ENCODE measurements around the gene TIMM44.
A peak's percentile ranks its signal among the peaks of the same experiment; 100 is the strongest.

TIMM44 gene

GRCh38 chr19:7905859-7906258, 37.6 kb downstream of the TIMM44 start:
- no peak for DNase-seq
- no peak for TF ChIP-seq GATA1 (IDR thresholded peaks at IDR 0.05; ENCODE audit: low read depth, low read length)
- no peak for TF ChIP-seq POLR2A (IDR thresholded peaks at IDR 0.05; ENCODE audit: low read length)

- no peak for TF ChIP-seq POLR2A (IDR thresholded peaks at IDR 0.05; ENCODE audit: low read length)
- TF ChIP-seq GATA1 (IDR thresholded peaks at IDR 0.05; ENCODE audit: low read depth, low read length): no peak
- DNase-seq: no peak
Observed at GRCh38 chr19:7905268-7905667, 38.2 kb downstream of the TIMM44 start.

DNA sequence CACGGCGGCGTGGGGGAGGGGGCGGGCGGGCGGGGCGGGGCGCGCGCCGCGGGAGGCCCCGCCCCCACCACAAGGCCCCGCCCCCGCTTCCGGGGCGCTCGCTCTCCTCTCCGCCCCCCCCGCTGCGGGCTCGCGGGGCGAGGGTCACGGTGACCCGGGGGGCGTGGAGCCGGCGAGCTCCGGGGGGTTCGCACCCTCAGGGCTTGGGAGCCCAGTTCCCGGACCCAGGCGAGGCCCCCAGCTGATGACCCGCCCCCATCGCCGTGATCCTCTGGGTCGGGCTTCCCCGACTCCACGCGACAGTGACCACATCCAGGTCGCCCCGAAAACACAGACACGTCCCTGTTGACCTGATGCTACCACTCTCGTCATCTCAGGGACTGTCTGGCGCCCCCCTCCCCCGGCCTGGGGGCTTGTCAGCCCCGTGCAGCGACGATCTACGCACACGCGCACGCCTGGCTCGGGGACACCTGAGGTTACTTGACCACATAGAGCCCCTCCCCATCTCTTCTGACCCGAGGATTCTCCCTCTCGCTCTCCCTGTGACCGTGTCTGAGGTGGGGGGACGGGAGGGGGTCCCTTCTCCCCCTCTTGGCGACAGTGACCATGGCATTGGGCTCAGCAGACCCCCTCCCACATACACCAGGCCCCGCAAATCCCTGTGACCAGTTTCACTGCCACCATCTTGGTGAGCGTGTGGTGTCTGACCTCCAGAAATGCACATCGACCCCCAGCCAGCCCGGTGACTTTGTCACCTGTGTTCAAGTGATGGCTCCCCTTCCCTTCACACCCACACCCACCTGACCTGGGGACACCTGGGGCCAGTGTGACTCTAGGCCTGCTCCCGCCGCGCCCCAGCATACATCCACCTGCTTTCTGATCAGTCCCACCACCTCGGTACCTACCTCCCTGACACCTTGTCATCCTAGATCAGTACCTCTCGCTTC, 39.1 kb downstream of the TIMM44 start:
- TF ChIP-seq GATA1 (IDR thresholded peaks at IDR 0.05; ENCODE audit: low read depth, low read length) (no peak), POLR2A (IDR thresholded peaks at IDR 0.05; ENCODE audit: low read length) (no peak)
- no peak for DNase-seq

GRCh38 chr19:7903244-7904073, 40.0 kb downstream of the TIMM44 start, which contains the start of gene MAP2K7:
TSS of gene MAP2K7 (plus strand) at chr19:7903877. CDS start at chr19:7903945, 68 bp downstream.
- DNase-seq: peak; percentile 100
- TF ChIP-seq GATA1 (IDR thresholded peaks at IDR 0.05; ENCODE audit: low read depth, low read length) (no peak), POLR2A (IDR thresholded peaks at IDR 0.05; ENCODE audit: low read length) (peak; percentile 89)

GRCh38 chr19:7902796-7903243, 40.6 kb downstream of the TIMM44 start:
- TF ChIP-seq POLR2A (IDR thresholded peaks at IDR 0.05; ENCODE audit: low read length) (no peak), GATA1 (IDR thresholded peaks at IDR 0.05; ENCODE audit: low read depth, low read length) (no peak)
- DNase-seq: no peak

DNA sequence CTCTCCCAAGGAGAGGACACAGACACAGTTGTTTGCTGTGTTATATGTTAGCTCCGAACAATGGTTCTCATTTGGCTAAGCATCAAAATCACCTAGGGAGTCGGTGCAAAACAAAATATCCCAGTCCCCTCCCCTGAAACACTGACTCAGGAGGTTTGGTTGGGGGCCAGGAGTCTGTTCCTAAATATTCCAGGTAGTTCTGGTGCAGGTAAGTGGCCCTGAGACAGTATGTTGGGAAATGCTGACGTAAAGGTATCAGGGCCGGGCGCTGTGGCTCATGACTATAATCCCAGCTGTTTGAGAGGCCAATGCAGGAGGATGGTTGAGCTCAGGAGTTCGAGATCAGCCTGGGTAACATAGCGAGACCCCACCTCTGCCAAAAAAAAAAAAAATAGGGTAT, 42.1 kb downstream of the TIMM44 start:
- TF ChIP-seq POLR2A (IDR thresholded peaks at IDR 0.05; ENCODE audit: low read length) (no peak), GATA1 (IDR thresholded peaks at IDR 0.05; ENCODE audit: low read depth, low read length) (no peak)
- no peak for DNase-seq

DNA sequence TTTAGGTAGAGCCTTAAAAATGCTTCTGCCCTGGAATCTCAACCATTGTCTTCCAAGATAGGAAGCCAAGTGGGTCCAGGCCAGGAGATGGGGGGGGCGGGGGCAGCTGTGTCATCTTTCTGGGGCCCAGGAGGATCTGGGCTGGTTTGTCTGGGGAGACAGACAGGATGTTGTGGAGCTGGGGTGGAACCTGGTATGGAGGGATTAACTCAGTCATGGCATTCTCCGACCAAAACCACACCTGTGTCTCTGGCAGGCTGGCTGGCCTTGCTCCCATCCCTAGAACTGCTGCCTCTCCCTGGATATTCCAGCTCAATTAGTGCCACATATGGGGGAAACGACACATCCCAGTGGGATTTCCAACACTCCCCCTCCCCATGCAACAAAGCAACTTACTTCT, 42.5 kb downstream of the TIMM44 start:
- no peak for TF ChIP-seq POLR2A (IDR thresholded peaks at IDR 0.05; ENCODE audit: low read length)
- DNase-seq: no peak

DNA sequence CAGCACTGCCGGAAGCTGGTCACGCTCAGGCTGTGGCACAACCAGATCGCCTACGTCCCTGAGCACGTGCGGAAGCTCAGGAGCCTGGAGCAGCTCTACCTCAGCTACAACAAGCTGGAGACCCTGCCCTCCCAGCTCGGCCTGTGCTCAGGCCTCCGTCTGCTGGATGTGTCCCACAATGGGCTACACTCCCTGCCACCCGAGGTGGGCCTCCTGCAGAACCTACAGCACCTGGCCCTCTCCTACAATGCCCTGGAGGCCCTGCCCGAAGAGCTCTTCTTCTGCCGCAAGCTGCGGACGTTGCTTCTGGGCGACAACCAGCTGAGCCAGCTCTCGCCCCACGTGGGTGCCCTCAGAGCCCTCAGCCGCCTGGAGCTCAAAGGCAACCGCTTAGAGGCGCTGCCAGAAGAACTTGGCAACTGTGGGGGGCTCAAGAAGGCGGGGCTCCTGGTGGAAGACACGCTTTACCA, 43.0 kb downstream of the TIMM44 start:
- TF ChIP-seq GATA1 (IDR thresholded peaks at IDR 0.05; ENCODE audit: low read depth, low read length): no peak
- no peak for TF ChIP-seq POLR2A (IDR thresholded peaks at IDR 0.05; ENCODE audit: low read length)
- no peak for DNase-seq

DNA sequence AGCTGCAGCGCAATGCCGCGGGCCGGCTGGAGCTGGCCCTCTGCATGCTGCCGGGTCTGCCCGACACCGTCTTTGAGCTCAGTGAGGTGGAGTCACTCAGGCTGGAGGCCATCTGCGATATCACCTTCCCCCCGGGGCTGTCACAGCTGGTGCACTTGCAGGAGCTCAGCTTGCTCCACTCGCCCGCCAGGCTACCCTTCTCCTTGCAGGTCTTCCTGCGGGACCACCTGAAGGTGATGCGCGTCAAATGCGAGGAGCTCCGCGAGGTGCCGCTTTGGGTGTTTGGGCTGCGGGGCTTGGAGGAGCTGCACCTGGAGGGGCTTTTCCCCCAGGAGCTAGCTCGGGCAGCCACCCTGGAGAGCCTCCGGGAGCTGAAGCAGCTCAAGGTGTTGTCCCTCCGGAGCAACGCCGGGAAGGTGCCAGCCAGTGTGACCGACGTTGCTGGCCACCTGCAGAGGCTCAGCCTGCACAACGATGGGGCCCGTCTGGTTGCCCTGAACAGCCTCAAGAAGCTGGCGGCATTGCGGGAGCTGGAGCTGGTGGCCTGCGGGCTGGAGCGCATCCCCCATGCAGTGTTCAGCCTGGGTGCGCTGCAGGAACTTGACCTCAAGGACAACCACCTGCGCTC, 43.6 kb downstream of the TIMM44 start:
- TF ChIP-seq POLR2A (IDR thresholded peaks at IDR 0.05; ENCODE audit: low read length): no peak
- TF ChIP-seq GATA1 (IDR thresholded peaks at IDR 0.05; ENCODE audit: low read depth, low read length): no peak
- no peak for DNase-seq

GRCh38 chr19:7898967-7899366, 44.5 kb downstream of the TIMM44 start:
- TF ChIP-seq GATA1 (IDR thresholded peaks at IDR 0.05; ENCODE audit: low read depth, low read length) (no peak), POLR2A (IDR thresholded peaks at IDR 0.05; ENCODE audit: low read length) (no peak)
- DNase-seq: no peak

DNA sequence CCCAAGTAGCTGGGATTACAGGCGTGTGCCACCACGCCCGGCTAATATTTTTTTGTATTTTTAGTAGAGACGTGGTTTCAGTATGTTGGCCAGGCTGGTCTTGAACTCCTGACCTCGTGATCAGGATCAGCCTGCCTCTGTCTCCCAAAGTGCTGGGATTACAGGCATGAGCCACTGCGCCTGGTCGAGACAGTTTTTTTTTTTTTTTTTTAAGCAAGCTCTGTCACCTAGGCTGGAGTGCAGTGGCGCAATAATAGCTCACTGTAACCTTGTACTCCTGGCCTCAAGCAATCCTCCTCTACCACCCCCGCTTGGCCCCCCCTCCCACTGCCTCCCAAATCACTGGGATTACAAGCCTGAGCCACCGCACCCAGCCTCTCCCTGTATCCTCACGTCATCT, 46.2 kb downstream of the TIMM44 start:
- no peak for TF ChIP-seq GATA1 (IDR thresholded peaks at IDR 0.05; ENCODE audit: low read depth, low read length)
- no peak for TF ChIP-seq POLR2A (IDR thresholded peaks at IDR 0.05; ENCODE audit: low read length)
- no peak for DNase-seq

- TF ChIP-seq GATA1 (IDR thresholded peaks at IDR 0.05; ENCODE audit: low read depth, low read length) (no peak), POLR2A (IDR thresholded peaks at IDR 0.05; ENCODE audit: low read length) (no peak)
- no peak for DNase-seq
Observed at GRCh38 chr19:7895565-7895964, 47.9 kb downstream of the TIMM44 start.

GRCh38 chr19:7894612-7895309, 48.7 kb downstream of the TIMM44 start:
- TF ChIP-seq POLR2A (IDR thresholded peaks at IDR 0.05; ENCODE audit: low read length) (no peak), GATA1 (IDR thresholded peaks at IDR 0.05; ENCODE audit: low read depth, low read length) (no peak)
- no peak for DNase-seq

DNA sequence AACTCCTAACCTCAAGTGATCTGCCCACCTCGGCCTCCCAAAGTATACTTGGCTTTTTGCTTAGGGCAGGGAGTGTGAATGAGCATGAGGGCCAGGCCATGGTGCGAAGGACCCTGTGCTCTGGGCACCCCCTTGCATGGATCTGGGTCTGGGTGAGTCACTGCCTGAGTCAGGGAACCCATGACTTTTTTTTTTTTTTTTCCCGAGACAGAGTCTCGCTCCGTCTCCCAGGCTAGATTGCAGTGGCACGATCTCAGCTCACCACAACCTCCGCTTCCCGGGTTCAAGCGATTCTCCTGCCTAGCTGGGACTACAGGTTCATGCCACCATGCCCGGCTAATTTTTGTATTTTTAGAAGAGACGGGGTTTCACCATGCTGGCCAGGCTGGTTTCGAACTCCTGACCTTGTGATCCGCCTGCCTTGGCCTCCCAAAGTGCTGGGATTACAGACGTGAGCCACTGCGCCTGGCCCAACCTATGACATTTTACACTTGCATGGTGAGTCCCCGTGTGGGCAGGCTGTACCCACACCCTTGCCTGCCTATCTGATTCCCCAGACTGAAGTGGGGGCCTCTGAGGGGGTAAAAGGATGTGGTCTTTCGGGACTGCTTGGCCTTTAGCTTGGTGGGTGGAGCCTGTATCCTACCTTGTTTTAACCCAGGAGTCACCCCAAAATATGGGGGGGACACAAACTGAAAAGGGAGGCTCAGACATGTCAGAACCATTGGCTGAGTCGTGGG, 49.9 kb downstream of the TIMM44 start:
- peak; percentile 41 to 51 for DNase-seq
